ENCODE results near the gene GALNT13. TPM values are rescaled to one million over a fixed set of nuclear protein-coding genes. Genes with fewer than 3 reads are reported as not detected.

GALNT13 gene
- total and polyA plus RNA-seq, 5 experiments from 2014 or later: not detected

GRCh38 chr2:154386186-154386585 is 514.5 kb downstream of the GALNT13 start:
- Mint-ChIP-seq H3K4me1 (peaks cover 0 to 2% (median 0%) of the 10 kb centered on the region in 4 donors), H3K36me3 (no peaks in the 10 kb centered on the region), H3K27me3 (no peaks in the 10 kb centered on the region), H3K27ac (no peak overlapping the region), H3K4me3 (no peak overlapping the region), H3K9me3 (peaks cover 0 to 14% (median 5%) of the 10 kb centered on the region in 9 donors)
- POLR2A ChIA-PET: no interaction called here
- DNase-seq (no peak), ATAC-seq (no peak)

DNA sequence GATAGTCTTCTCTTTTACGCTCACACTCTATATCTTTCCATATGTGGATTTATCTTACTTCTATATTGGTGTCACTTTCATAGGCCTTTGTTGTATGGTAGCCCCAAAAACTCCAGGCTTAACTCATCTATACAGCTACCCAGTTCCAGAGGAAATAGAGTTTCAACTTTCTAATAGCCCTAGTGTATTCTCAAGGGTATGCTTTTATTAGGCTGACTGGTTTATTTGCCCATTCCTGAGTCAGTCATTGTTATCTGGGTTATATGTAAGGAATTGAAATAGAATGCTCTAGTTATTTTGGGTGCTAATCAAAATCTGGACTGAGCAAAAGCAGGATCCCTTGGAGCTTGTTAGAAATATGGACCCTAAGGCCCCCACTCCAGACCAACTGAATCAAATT is 519.3 kb downstream of the GALNT13 start:
- H3K27ac Mint-ChIP-seq: no peak overlapping the region
- POLR2A ChIA-PET: no interaction called here
- H3K4me1 Mint-ChIP-seq: peaks cover 0 to under 1% (median 0%) of the 10 kb centered on the region in 4 donors
- peaks cover 0 to 15% (median 8%) of the 10 kb centered on the region in 9 donors for H3K9me3 Mint-ChIP-seq
- ATAC-seq (no peak), DNase-seq (no peak)
- no peaks in the 10 kb centered on the region for H3K36me3 Mint-ChIP-seq
- H3K27me3 Mint-ChIP-seq: no peaks in the 10 kb centered on the region
- no peak overlapping the region for H3K4me3 Mint-ChIP-seq

GRCh38 chr2:154392256-154392655 is 520.5 kb downstream of the GALNT13 start:
- POLR2A ChIA-PET: no interaction called here
- Mint-ChIP-seq H3K9me3 (peaks cover 0 to 15% (median 8%) of the 10 kb centered on the region in 9 donors), H3K4me1 (no peaks in the 10 kb centered on the region), H3K27ac (no peak overlapping the region), H3K4me3 (no peak overlapping the region), H3K36me3 (no peaks in the 10 kb centered on the region), H3K27me3 (no peaks in the 10 kb centered on the region)
- ATAC-seq (no peak), DNase-seq (no peak)

- Mint-ChIP-seq H3K9me3 (peaks cover 0 to 15% (median 5%) of the 10 kb centered on the region in 9 donors), H3K4me1 (no peaks in the 10 kb centered on the region), H3K36me3 (no peaks in the 10 kb centered on the region), H3K27me3 (no peaks in the 10 kb centered on the region), H3K4me3 (no peak overlapping the region), H3K27ac (no peak overlapping the region)
- no peak for DNase-seq
- POLR2A ChIA-PET: no interaction called here
- ATAC-seq: no peak
Observed at GRCh38 chr2:154394600-154394999, 522.9 kb downstream of the GALNT13 start.

DNA sequence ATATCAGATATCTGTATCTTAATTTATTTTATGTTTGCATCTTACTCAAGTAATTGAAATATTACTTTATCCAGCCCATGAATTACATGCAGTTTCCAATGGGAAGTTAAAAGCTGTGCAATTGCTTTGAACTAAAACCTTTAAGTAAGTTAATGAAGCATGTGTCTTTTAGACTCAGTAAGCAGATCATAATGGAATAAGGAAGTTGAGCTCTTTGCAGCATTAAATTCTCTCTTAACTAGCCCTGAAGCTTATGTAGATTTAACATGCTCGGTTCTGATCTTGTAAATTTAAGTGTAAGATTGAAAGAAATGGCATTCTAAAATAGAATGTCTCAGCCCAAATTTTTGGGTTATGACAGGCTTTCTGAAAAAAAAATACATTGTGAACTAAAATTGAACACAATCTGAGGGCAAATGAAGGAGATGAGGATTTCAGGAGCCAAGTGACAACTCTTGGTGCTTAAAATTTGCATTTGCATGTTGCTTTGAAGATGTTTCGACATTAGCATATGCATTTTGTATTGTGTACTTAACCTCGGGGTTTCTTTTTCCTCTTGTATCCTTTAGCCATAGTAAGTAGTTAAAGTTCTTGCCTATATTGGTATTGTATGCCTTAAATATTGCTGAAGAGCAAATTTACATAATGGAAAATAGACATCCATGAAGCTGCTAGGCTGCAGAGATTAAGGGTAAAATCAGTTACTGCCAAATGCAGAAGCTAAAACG is 529.0 kb downstream of the GALNT13 start:
- POLR2A ChIA-PET: no interaction called here
- H3K27ac Mint-ChIP-seq: no peak overlapping the region
- no peak overlapping the region for H3K4me3 Mint-ChIP-seq
- H3K9me3 Mint-ChIP-seq: peaks cover 0 to 4% (median 0%) of the 10 kb centered on the region in 9 donors
- H3K27me3 Mint-ChIP-seq: no peaks in the 10 kb centered on the region
- no peak for ATAC-seq
- no peaks in the 10 kb centered on the region for H3K36me3 Mint-ChIP-seq
- H3K4me1 Mint-ChIP-seq: peaks cover 0 to 9% (median 5%) of the 10 kb centered on the region in 4 donors
- DNase-seq: no peak

DNA sequence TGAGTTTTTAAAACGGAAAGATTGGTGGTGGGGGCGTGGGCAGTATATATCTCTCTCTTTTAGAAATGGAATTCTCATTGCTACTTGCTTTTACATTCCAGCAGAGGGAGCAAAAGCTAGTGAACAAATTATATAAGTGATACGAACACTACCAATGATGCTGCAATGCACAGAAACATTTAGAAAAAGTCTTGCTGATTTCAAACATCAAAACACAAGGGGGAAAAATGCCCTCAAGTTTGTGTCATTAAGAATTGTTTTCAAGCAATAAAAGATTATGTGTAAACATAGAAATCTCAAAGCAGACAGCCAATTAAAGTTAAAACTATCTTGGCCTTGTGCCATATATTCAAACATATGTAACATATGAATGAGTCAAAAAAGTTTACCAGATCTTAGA is 530.5 kb downstream of the GALNT13 start:
- H3K4me3 Mint-ChIP-seq: no peak overlapping the region
- H3K9me3 Mint-ChIP-seq: peaks cover 0 to 4% (median 0%) of the 10 kb centered on the region in 9 donors
- H3K27me3 Mint-ChIP-seq: no peaks in the 10 kb centered on the region
- peak; percentile 45 to 60 for ATAC-seq
- peaks cover 0 to 9% (median 5%) of the 10 kb centered on the region in 4 donors for H3K4me1 Mint-ChIP-seq
- POLR2A ChIA-PET: no interaction called here
- peak in 3 of 10 donors; percentile 1 to 45 (median 39) for DNase-seq
- H3K36me3 Mint-ChIP-seq: no peaks in the 10 kb centered on the region
- no peak overlapping the region for H3K27ac Mint-ChIP-seq

DNA sequence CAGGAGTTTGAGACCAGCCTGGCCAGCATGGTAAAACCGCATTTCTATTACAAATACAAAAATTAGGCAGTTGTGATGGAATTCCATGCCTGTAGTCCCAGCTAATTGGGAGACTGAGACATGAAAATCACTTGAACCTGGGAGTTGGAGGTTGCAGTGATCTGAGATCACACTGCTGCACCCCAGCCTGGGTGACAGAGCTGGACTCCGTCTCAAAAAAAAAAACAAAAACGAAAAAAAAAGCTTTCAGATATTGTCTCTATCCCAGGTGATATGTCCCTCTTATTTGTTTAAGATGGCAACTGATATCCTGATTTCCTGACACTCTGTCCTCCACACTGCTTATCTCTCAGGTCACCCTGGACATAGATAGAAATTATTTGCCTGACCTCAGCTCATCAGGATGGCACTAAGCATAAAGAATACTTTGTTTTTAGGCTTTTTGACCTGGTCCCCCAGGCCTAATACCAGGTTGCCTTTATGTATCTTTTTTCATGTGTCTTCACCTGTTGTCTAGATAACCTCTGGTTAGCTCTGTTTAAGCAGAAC is 531.6 kb downstream of the GALNT13 start:
- H3K9me3 Mint-ChIP-seq: peaks cover 0 to 4% (median 0%) of the 10 kb centered on the region in 9 donors
- H3K36me3 Mint-ChIP-seq: no peaks in the 10 kb centered on the region
- no peak overlapping the region for H3K4me3 Mint-ChIP-seq
- no peaks in the 10 kb centered on the region for H3K27me3 Mint-ChIP-seq
- POLR2A ChIA-PET: no interaction called here
- ATAC-seq: no peak
- DNase-seq: no peak
- H3K4me1 Mint-ChIP-seq: peaks cover 0 to 9% (median 5%) of the 10 kb centered on the region in 4 donors
- no peak overlapping the region for H3K27ac Mint-ChIP-seq

- ATAC-seq: no peak
- Mint-ChIP-seq H3K27me3 (no peaks in the 10 kb centered on the region), H3K4me3 (no peak overlapping the region), H3K27ac (no peak overlapping the region), H3K4me1 (peaks cover 0 to 9% (median 4%) of the 10 kb centered on the region in 4 donors), H3K9me3 (peaks cover 0 to 4% (median 0%) of the 10 kb centered on the region in 9 donors), H3K36me3 (no peaks in the 10 kb centered on the region)
- no peak for DNase-seq
- POLR2A ChIA-PET: no interaction called here
Observed at GRCh38 chr2:154408786-154409185, 537.1 kb downstream of the GALNT13 start.

DNA sequence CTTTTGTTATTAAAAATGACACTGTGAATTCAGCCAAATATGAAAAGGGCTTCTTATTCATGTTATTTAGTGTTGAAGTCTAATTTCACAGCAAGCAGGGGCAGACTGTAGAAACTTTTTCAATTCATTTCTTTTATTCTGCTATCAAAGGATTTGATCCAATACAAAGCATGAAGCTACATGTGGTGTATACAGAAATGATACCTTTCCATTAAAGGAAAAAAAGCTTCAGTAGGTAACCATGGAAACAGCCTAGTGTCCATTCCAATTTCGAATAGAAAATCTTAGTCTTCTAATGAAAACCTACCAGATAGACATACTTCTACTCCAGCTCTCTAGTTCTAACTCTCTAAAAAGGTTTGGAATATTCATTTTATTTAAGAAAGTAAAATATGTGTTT is 550.5 kb downstream of the GALNT13 start:
- Mint-ChIP-seq H3K36me3 (peaks cover 0 to 5% (median 0%) of the 10 kb centered on the region in 3 donors), H3K27ac (no peak overlapping the region), H3K4me1 (peaks cover 0 to 9% (median 5%) of the 10 kb centered on the region in 4 donors), H3K4me3 (no peak overlapping the region), H3K9me3 (peaks cover 0 to 16% (median 2%) of the 10 kb centered on the region in 9 donors), H3K27me3 (no peaks in the 10 kb centered on the region)
- DNase-seq (no peak), ATAC-seq (no peak)
- POLR2A ChIA-PET: no interaction called here

GRCh38 chr2:154425994-154426393 is 554.3 kb downstream of the GALNT13 start:
- peaks cover 0 to 5% (median 5%) of the 10 kb centered on the region in 3 donors for H3K36me3 Mint-ChIP-seq
- DNase-seq (no peak), ATAC-seq (no peak)
- H3K9me3 Mint-ChIP-seq: peaks cover 0 to 21% (median 3%) of the 10 kb centered on the region in 9 donors
- peak overlapping the region in 2 of 10 donors; percentile 38 to 85 for H3K27ac Mint-ChIP-seq
- H3K4me1 Mint-ChIP-seq: peaks cover 0 to 33% (median 21%) of the 10 kb centered on the region in 4 donors
- H3K27me3 Mint-ChIP-seq: peaks cover 0 to 1% (median 0%) of the 10 kb centered on the region in 5 donors
- no peak overlapping the region for H3K4me3 Mint-ChIP-seq
- POLR2A ChIA-PET: no interaction called here

DNA sequence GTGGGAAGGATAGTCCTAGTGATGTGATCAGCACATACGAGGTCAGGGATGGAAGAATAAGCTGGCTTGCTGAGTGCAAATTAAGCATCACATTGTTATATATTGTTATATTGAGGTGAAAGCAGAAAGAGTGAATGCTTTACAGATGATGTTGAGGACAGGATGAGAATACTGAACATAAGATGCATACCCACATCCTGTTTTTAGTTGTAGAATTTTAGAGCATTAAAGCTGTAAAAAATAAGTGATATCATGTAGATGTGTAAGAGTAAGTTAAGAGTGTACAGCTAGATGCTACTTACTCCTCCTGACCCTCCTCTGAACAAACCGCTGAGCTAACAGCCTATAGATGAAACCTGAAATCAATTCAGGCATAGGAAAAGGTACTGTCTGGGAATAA is 555.7 kb downstream of the GALNT13 start:
- ATAC-seq: peak; percentile 67 to 77
- peak in 2 of 10 donors; percentile 35 for DNase-seq
- POLR2A ChIA-PET: interaction anchor here (1.1 kb wide), 2 partner anchors 17 to 21 kb away, joined by 3 to 4 read pairs; no protein-coding TSS in a partner anchor
- H3K36me3 Mint-ChIP-seq: peaks cover 0 to 5% (median 5%) of the 10 kb centered on the region in 3 donors
- H3K4me3 Mint-ChIP-seq: peak overlapping the region in 7 of 10 donors; percentile 1 to 39 (median 11)
- H3K27me3 Mint-ChIP-seq: peaks cover 0 to 1% (median 0%) of the 10 kb centered on the region in 5 donors
- H3K27ac Mint-ChIP-seq: peak overlapping the region in 9 of 10 donors; percentile 22 to 88 (median 80)
- peaks cover 0 to 33% (median 21%) of the 10 kb centered on the region in 4 donors for H3K4me1 Mint-ChIP-seq
- H3K9me3 Mint-ChIP-seq: peaks cover 0 to 21% (median 7%) of the 10 kb centered on the region in 9 donors

- Mint-ChIP-seq H3K36me3 (peaks cover 0 to 5% (median 5%) of the 10 kb centered on the region in 3 donors), H3K4me3 (peak overlapping the region in 7 of 10 donors; percentile 1 to 39 (median 11)), H3K27me3 (peaks cover 0 to 1% (median 0%) of the 10 kb centered on the region in 5 donors), H3K27ac (peak overlapping the region in 8 of 10 donors; percentile 22 to 88 (median 72)), H3K4me1 (peaks cover 0 to 33% (median 21%) of the 10 kb centered on the region in 4 donors), H3K9me3 (peaks cover 0 to 21% (median 7%) of the 10 kb centered on the region in 9 donors)
- POLR2A ChIA-PET: interaction anchor here (1.4 kb wide), 1 partner anchor 10 kb away, joined by 3 read pairs; no protein-coding TSS in a partner anchor
- DNase-seq (no peak), ATAC-seq (no peak)
Observed at GRCh38 chr2:154428022-154428421, 556.3 kb downstream of the GALNT13 start.

DNA sequence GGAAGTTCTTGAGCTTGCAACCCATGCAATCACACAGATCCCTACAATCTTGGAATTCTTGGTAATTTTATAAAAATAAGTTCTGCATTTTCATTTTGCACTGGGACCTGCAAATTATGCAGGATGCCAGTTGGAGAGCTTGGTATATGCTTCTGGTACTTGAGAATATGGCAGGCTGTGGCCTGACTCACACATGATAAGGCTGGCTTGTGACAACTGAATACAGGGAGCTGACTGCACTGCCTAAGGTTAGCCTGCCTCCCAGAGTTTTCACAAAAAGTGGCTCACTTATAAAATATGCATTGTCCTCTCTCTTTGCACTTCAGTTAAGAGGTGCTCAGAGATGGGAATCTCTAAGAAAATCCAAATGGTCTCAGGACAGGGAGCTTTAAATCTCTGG is 561.3 kb downstream of the GALNT13 start:
- Mint-ChIP-seq H3K36me3 (peaks cover 0 to 5% (median 0%) of the 10 kb centered on the region in 3 donors), H3K27me3 (peaks cover 0 to 1% (median 0%) of the 10 kb centered on the region in 5 donors)
- POLR2A ChIA-PET: no interaction called here

More for the DNA sequence above, 561.3 kb downstream of the GALNT13 start:
- DNase-seq: no peak
- peaks cover 0 to 14% (median 0%) of the 10 kb centered on the region in 9 donors for H3K9me3 Mint-ChIP-seq
- no peak for ATAC-seq
- H3K4me1 Mint-ChIP-seq: peaks cover 0 to 41% (median 20%) of the 10 kb centered on the region in 4 donors
- no peak overlapping the region for H3K27ac Mint-ChIP-seq
- H3K4me3 Mint-ChIP-seq: no peak overlapping the region

All from naive thymus-derived CD8-positive, alpha-beta T cell (primary cell).